DMS153 (cell line): ENCODE data around the gene NOL4L.

Source experiments
- DNase-seq: peaks from one replicate; lab custom pipeline; 2025; lab: John Stamatoyannopoulos, UW

Gene NOL4L

GRCh38 chr20:32585011-32585585 lies at the start of gene NOL4L:
Gene NOL4L (minus strand): TSS chr20:32585333. CDS start chr20:32584890, 443 bp downstream.
- no peak for DNase-seq

DNA sequence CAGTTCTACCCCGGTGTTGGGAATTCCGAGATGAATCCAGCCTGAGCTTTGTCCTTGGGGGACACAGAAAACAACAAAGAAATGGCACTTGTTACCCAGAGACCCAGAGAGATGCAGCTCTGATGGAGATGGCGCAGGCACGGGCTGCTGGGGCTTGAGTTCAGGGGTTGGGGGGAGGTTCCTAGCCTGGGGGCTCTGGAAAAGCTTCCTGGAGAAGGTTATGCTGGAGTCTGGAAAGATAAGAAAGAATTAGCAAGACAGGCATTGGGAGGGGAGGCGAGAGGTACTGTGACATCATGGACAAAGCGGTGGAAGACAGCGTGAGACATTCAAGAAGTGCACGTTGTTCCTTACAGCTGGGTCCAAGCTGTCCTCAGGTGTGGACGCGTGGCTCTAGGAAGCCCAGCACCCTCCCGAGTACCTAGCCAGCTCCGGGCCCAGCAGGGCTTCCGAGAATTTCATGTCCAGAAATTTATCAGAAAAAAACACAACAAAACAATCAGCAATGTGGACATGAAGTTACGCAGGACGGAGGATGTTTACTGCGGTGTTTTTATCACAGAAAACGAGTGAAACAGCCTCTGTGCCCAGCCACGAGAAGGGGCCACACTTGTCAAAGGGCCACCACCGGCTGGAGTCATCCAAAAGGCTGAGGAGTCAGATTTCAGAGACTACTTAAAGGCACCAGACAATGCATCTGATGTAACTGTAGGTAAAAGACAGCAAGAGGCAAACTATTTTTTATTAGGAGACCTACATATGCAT lies 49.1 kb upstream of the NOL4L start:
- DNase-seq = no peak

GRCh38 chr20:32632461-32633354 lies 47.6 kb upstream of the NOL4L start:
- no peak for DNase-seq

DNA sequence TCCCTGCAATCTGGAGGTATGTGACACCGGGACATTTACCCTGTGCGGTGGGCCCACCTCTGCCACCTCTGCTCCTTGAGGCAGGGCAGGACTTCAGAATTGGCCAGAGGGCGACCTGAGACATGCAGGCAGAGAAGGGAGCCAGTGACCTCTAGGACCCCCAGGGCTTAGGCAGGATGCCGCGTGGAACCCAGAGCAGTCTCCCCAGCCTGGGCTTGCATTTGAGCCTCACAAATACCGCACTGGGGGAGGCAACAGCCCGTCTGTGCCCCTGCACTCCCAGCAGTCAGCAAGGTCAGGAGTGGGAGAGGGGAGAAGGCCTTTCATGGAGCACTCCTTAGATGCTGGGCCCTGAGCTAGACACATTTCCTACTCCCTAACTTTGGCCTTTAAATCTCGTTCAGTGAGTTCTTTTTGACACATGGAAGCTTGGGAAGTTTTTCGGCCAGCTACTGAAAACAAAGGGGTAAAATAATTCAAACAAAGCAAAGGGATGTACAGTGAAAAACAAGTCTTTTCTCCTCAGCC lies 46.9 kb upstream of the NOL4L start:
- no peak for DNase-seq

DNA sequence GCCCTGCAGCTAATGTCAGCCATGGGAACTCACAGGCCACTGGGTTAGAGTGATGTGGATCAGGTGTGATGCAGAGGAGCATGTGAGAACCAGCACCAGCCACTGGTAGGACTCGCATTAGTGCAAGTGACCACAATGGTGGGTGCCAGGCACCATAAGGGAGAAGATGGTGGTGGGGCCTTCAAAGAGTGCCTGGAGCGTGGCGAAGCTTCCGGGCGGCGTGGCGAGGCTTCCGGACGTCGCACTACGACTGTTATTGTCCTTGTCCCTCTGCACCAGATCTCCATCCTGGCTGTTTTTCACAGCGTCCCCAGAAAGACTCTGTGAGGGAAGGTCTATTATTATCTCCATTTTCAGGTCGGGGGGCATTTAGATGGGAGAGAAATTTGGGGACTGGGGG lies 44.7 kb upstream of the NOL4L start:
- no peak for DNase-seq

- DNase-seq = no peak
Observed at GRCh38 chr20:32628960-32629530, 43.9 kb upstream of the NOL4L start.

DNA sequence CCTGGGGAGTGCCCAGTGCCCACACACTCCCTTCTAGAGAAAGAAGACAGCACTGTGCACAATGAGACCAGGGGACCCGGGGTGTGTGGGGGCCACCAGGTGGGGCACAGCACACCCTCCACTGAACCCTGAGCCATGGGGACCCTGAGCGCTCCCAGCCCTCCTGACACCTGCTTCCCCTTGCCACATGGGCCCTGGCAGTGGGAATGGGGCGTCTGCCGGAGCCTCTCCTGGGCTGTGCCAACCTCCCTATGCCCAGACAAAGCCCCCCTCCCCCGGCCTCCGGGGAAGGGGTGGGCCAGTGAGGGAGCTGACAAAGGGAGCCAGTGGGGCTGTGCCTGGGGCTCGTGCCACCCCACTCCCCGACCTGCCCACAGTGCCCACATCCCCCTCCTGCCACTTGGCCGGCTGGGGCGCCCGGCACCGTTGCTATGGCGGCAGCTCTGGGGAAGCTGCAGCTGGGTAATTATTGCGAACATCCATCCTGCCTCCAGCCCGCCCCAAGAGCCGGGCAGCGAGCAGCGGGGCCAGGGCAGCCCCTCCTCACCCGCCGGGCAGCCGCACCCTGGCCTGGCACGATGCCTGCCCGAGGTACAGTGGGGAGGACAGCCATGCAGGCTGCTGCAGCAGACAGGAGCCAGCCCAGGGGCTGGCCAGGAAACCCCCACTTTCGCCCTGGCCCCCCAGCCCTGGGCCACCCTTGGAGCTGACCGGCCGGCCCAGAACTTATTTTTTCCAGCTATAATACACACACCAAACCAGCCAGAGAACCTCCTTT lies 41.9 kb upstream of the NOL4L start:
- DNase-seq = peak; percentile 90

- DNase-seq = no peak
Observed at GRCh38 chr20:32626407-32626806, 41.3 kb upstream of the NOL4L start.

DNA sequence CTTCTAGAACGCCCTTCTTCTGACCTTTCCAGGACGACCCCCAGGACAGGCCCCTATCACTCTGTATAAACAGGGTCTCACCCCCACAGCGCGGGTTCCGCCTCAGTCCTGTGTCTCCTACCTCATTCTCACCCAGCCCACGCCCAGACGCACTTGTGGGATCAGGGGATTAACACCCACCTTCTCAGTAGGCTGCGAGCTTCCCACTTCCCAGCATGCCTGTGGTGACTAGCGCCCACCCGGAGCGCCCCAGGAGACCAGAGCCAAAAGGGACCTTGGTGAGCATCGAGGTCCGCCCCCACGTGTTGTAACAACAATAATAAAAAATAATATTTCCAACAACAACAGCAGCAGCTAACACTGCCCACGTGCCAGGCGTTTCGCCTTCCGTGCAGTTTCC lies 40.9 kb upstream of the NOL4L start:
- DNase-seq = no peak

GRCh38 chr20:32624687-32625345 lies 39.7 kb upstream of the NOL4L start:
- DNase-seq = no peak

- peak; percentile 40 for DNase-seq
Observed at GRCh38 chr20:32623667-32624157, 38.6 kb upstream of the NOL4L start.

- no peak for DNase-seq
Observed at GRCh38 chr20:32622585-32623468, 37.7 kb upstream of the NOL4L start.

- no peak for DNase-seq
Observed at GRCh38 chr20:32621891-32622584, 36.9 kb upstream of the NOL4L start.

DNA sequence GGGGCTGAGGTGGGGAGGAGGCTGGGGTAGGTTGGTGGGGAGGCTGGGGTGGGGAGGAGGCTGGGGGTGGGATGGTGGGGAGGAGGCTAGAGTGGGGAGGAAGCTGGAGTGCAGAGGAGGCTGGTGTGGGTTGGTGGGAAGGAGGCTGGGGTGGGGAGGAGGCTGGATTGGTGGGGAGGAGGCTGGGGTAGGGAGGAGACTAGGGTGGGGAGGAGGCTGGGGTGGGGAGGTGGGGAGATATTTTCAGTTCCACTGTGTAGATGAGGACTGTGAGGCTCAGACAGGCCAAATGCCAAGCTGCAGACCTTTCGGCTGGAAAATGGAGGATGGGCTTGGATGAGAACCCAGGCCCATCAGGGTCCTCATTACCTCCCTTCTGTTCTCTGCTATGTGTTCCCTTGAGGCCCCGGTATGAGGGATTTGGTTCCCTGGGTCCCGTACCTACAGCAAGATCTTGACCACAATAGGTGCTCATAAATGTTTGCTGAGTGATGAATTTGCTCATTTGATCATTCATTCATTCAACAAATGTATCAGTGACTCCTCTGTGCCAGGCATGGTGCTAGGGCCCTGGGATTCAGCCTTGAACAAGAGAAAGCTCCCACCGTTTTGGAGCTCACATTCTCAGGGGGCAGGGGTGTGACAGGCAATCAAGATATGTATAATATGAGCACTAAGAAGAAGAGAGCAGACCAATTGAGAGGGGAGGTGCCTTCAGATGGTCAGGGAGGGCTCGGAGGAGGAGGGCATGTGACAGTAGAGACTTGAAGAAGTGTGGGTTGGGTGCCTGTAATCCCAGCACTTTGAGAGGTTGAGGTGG lies 36.1 kb upstream of the NOL4L start:
- DNase-seq = no peak

DNA sequence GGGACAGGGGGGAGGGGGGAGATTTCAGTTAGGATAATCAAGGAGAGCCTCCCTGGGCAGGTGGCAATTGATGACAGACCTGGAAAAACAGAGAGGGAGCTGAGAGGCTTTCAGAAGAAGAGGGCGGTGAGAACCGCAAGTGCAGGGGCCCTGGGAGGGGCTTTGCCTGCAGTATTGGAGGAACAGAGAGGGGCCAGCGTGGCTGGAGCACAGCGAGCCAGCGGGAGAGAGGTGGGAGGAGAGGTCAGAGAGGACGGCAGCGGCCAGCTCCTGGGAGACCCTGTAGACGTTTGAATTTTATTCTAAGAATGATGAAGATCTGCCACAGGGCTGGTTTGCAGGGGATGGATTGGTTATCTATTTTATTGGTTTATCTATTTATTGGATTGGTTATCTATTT lies 34.5 kb upstream of the NOL4L start:
- no peak for DNase-seq

- no peak for DNase-seq
Observed at GRCh38 chr20:32614772-32615171, 29.6 kb upstream of the NOL4L start.

- no peak for DNase-seq
Observed at GRCh38 chr20:32614303-32614702, 29.2 kb upstream of the NOL4L start.
